Prostate gland (tissue), 2 donors: ENCODE measurements around the gene IGF1.

ENCODE experiments used
- CTCF ChIP-seq, 4 experiments: fragments of 200-600 bp in 2 of 4; fragments of 450-650 bp in 2 of 4; sonication (generic) in 2 of 4; IDR thresholded peaks; 1 replicate in 3 of 4; 2 replicates in 1 of 4; pipeline ENCODE4 v1.5.1; 2016 to 2019; ENCODE audit warnings: antibody characterized with exemption in 4 of 4, mild to moderate bottlenecking in 2 of 4, moderate library complexity in 2 of 4
- POLR2A ChIP-seq: fragments of 450-650 bp; IDR thresholded peaks from one replicate; pipeline ENCODE4 v1.6.1; 2016; ENCODE audit warnings: antibody characterized with exemption, mild to moderate bottlenecking
- POLR2AphosphoS5 ChIP-seq: sonication (generic); formaldehyde crosslinking; IDR thresholded peaks from one replicate; pipeline ENCODE4 v1.6.1; 2017; ENCODE audit warnings: antibody characterized with exemption

DNA sequence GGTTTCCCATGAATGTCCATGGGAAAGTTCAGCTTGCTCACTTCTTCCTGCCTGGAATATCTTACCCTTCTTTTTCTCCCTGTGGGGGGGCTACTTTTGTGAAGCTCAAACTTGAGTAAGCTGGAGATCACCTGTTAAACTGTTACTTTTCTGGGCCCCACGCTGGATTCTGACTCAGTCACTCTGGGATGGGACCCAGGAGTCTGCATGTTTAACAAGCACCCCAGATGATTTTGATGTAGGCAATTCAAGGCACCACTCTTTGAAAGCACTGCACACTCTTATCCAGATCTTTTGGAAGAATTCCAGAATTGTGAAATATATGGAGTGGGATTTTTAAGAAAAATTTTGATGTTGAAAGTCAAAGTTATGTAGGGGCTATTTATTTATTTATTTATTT lies 46.3 kb upstream of the IGF1 start:
- TF ChIP-seq CTCF (IDR thresholded peaks at IDR 0.05) (no peak), POLR2A (no peak), POLR2AphosphoS5 (no peak)
